ENCODE measurements around the gene BCAS3. TPM values are rescaled to one million over a fixed set of nuclear protein-coding genes. Genes with fewer than 3 reads are reported as not detected.
"Not testable (repeated sequence)": the region's sequence is repeated elsewhere in the genome, so short reads cannot be mapped to it uniquely, and the experiment has no call there.

Gene BCAS3
- total and polyA plus RNA-seq, 5 donors from 2014 or later, result 29.7 to 59.1 (median 33.9) TPM

- H3K4me1 Mint-ChIP-seq, result peaks cover 22 to 31% (median 27%) of the 10 kb centered on the region in 4 donors
- H3K27me3 ChIP-seq (ENCODE audit: control insufficient read depth, insufficient read depth, low read length), result no peaks in the 10 kb centered on the region
- peaks cover 27% of the 10 kb centered on the region for H3K36me3 Mint-ChIP-seq
- no peak for ATAC-seq (ENCODE audit: low read depth in 2 of 2)
- H3K4me3 ChIP-seq (ENCODE audit: low read depth, low read length), result no peak overlapping the region
- H3K27ac Mint-ChIP-seq, result peak overlapping the region in 2 of 3 donors; percentile 12 to 34
- peaks cover 33% of the 10 kb centered on the region for H3K36me3 ChIP-seq (ENCODE audit: control insufficient read depth, insufficient read depth, low read length)
- H3K4me1 ChIP-seq (ENCODE audit: control insufficient read depth, insufficient read depth, low read length, poor library complexity, severe bottlenecking), result peaks cover 7% of the 10 kb centered on the region
- no peaks in the 10 kb centered on the region for H3K9me3 Mint-ChIP-seq
- H3K27ac ChIP-seq (ENCODE audit: insufficient read depth, low read length, poor library complexity, severe bottlenecking), result no peak overlapping the region
- no peak for DNase-seq
- no peaks in the 10 kb centered on the region for H3K9me3 ChIP-seq (ENCODE audit: control insufficient read depth in 2 of 2, low read length in 2 of 2)
- no peaks in the 10 kb centered on the region for H3K27me3 Mint-ChIP-seq
- H3K4me3 Mint-ChIP-seq, result no peak overlapping the region
These were observed 24.1 kb upstream of the BCAS3 start for GRCh38 chr17:60653569-60653968.

GRCh38 chr17:60656499-60656898, 21.2 kb upstream of the BCAS3 start:
- H3K27ac Mint-ChIP-seq, result peak overlapping the region in 1 of 3 donors; percentile 34
- Histone ChIP-seq H3K36me3 (ENCODE audit: control insufficient read depth, insufficient read depth, low read length) (peaks cover 18% of the 10 kb centered on the region), H3K27me3 (ENCODE audit: control insufficient read depth, insufficient read depth, low read length) (no peaks in the 10 kb centered on the region), H3K4me3 (ENCODE audit: low read depth, low read length) (no peak overlapping the region), H3K4me1 (ENCODE audit: control insufficient read depth, insufficient read depth, low read length, poor library complexity, severe bottlenecking) (peaks cover 7% of the 10 kb centered on the region), H3K27ac (ENCODE audit: insufficient read depth, low read length, poor library complexity, severe bottlenecking) (no peak overlapping the region), H3K9me3 (ENCODE audit: control insufficient read depth in 2 of 2, low read length in 2 of 2) (no peaks in the 10 kb centered on the region)
- no peaks in the 10 kb centered on the region for H3K27me3 Mint-ChIP-seq
- no peak for DNase-seq
- H3K4me3 Mint-ChIP-seq, result no peak overlapping the region
- H3K9me3 Mint-ChIP-seq, result no peaks in the 10 kb centered on the region
- no peak for ATAC-seq (ENCODE audit: low read depth in 2 of 2)
- peaks cover 19 to 32% (median 26%) of the 10 kb centered on the region in 4 donors for H3K4me1 Mint-ChIP-seq
- peaks cover 20% of the 10 kb centered on the region for H3K36me3 Mint-ChIP-seq

GRCh38 chr17:60659156-60659555, 18.5 kb upstream of the BCAS3 start:
- H3K36me3 Mint-ChIP-seq, result peaks cover 20% of the 10 kb centered on the region
- no peak overlapping the region for H3K4me3 Mint-ChIP-seq
- ATAC-seq (ENCODE audit: low read depth in 2 of 2), result no peak
- no peak overlapping the region for H3K27ac ChIP-seq (ENCODE audit: insufficient read depth, low read length, poor library complexity, severe bottlenecking)
- H3K27me3 ChIP-seq (ENCODE audit: control insufficient read depth, insufficient read depth, low read length), result no peaks in the 10 kb centered on the region
- peak overlapping the region in 2 of 3 donors; percentile 32 to 41 for H3K27ac Mint-ChIP-seq
- H3K4me1 ChIP-seq (ENCODE audit: control insufficient read depth, insufficient read depth, low read length, poor library complexity, severe bottlenecking), result no peaks in the 10 kb centered on the region
- no peak overlapping the region for H3K4me3 ChIP-seq (ENCODE audit: low read depth, low read length)
- peaks cover 0 to 10% (median 6%) of the 10 kb centered on the region in 4 donors for H3K4me1 Mint-ChIP-seq
- H3K9me3 Mint-ChIP-seq, result no peaks in the 10 kb centered on the region
- H3K9me3 ChIP-seq (ENCODE audit: control insufficient read depth in 2 of 2, low read length in 2 of 2), result no peaks in the 10 kb centered on the region
- H3K36me3 ChIP-seq (ENCODE audit: control insufficient read depth, insufficient read depth, low read length), result peaks cover 25% of the 10 kb centered on the region
- H3K27me3 Mint-ChIP-seq, result no peaks in the 10 kb centered on the region
- DNase-seq, result no peak

GRCh38 chr17:60661489-60661888, 16.2 kb upstream of the BCAS3 start:
- Histone ChIP-seq H3K4me1 (ENCODE audit: control insufficient read depth, insufficient read depth, low read length, poor library complexity, severe bottlenecking) (no peaks in the 10 kb centered on the region), H3K4me3 (ENCODE audit: low read depth, low read length) (no peak overlapping the region), H3K27me3 (ENCODE audit: control insufficient read depth, insufficient read depth, low read length) (no peaks in the 10 kb centered on the region), H3K27ac (ENCODE audit: insufficient read depth, low read length, poor library complexity, severe bottlenecking) (no peak overlapping the region), H3K36me3 (ENCODE audit: control insufficient read depth, insufficient read depth, low read length) (peaks cover 33% of the 10 kb centered on the region), H3K9me3 (ENCODE audit: control insufficient read depth in 2 of 2, low read length in 2 of 2) (no peaks in the 10 kb centered on the region)
- no peaks in the 10 kb centered on the region for H3K27me3 Mint-ChIP-seq
- DNase-seq (no peak), ATAC-seq (ENCODE audit: low read depth in 2 of 2) (no peak)
- no peak overlapping the region for H3K4me3 Mint-ChIP-seq
- peaks cover 27% of the 10 kb centered on the region for H3K36me3 Mint-ChIP-seq
- H3K27ac Mint-ChIP-seq, result no peak overlapping the region
- peaks cover 0 to 9% (median 4%) of the 10 kb centered on the region in 4 donors for H3K4me1 Mint-ChIP-seq
- no peaks in the 10 kb centered on the region for H3K9me3 Mint-ChIP-seq

GRCh38 chr17:60664022-60664421, 13.6 kb upstream of the BCAS3 start:
- no peaks in the 10 kb centered on the region for H3K27me3 Mint-ChIP-seq
- no peaks in the 10 kb centered on the region for H3K9me3 Mint-ChIP-seq
- no peak overlapping the region for H3K4me3 Mint-ChIP-seq
- ATAC-seq (ENCODE audit: low read depth in 2 of 2), result no peak
- no peaks in the 10 kb centered on the region for H3K27me3 ChIP-seq (ENCODE audit: control insufficient read depth, insufficient read depth, low read length)
- H3K36me3 ChIP-seq (ENCODE audit: control insufficient read depth, insufficient read depth, low read length), result peaks cover 23% of the 10 kb centered on the region
- H3K4me1 ChIP-seq (ENCODE audit: control insufficient read depth, insufficient read depth, low read length, poor library complexity, severe bottlenecking), result no peaks in the 10 kb centered on the region
- no peak overlapping the region for H3K27ac Mint-ChIP-seq
- no peaks in the 10 kb centered on the region for H3K9me3 ChIP-seq (ENCODE audit: control insufficient read depth in 2 of 2, low read length in 2 of 2)
- no peak for DNase-seq
- H3K27ac ChIP-seq (ENCODE audit: insufficient read depth, low read length, poor library complexity, severe bottlenecking), result no peak overlapping the region
- H3K36me3 Mint-ChIP-seq, result peaks cover 22% of the 10 kb centered on the region
- H3K4me1 Mint-ChIP-seq, result peaks cover 0 to 6% (median 2%) of the 10 kb centered on the region in 4 donors
- H3K4me3 ChIP-seq (ENCODE audit: low read depth, low read length), result no peak overlapping the region

- no peak for DNase-seq
- no peaks in the 10 kb centered on the region for H3K4me1 ChIP-seq (ENCODE audit: control insufficient read depth, insufficient read depth, low read length, poor library complexity, severe bottlenecking)
- Mint-ChIP-seq H3K4me1 (peaks cover 0 to 5% (median 2%) of the 10 kb centered on the region in 4 donors), H3K27me3 (no peaks in the 10 kb centered on the region), H3K27ac (no peak overlapping the region), H3K9me3 (no peaks in the 10 kb centered on the region), H3K36me3 (peaks cover 19% of the 10 kb centered on the region), H3K4me3 (no peak overlapping the region)
- no peak for ATAC-seq (ENCODE audit: low read depth in 2 of 2)
- H3K27me3 ChIP-seq (ENCODE audit: control insufficient read depth, insufficient read depth, low read length), result no peaks in the 10 kb centered on the region
- no peak overlapping the region for H3K4me3 ChIP-seq (ENCODE audit: low read depth, low read length)
- no peak overlapping the region for H3K27ac ChIP-seq (ENCODE audit: insufficient read depth, low read length, poor library complexity, severe bottlenecking)
- no peaks in the 10 kb centered on the region for H3K9me3 ChIP-seq (ENCODE audit: control insufficient read depth in 2 of 2, low read length in 2 of 2)
- peaks cover 21% of the 10 kb centered on the region for H3K36me3 ChIP-seq (ENCODE audit: control insufficient read depth, insufficient read depth, low read length)
These were observed 12.0 kb upstream of the BCAS3 start for GRCh38 chr17:60665602-60666001.

- not testable (repeated sequence) for H3K27me3 ChIP-seq (ENCODE audit: control insufficient read depth, insufficient read depth, low read length); H3K4me1 ChIP-seq (ENCODE audit: control insufficient read depth, insufficient read depth, low read length, poor library complexity, severe bottlenecking); DNase-seq; H3K27me3 Mint-ChIP-seq; H3K9me3 Mint-ChIP-seq; ATAC-seq (ENCODE audit: low read depth in 2 of 2); H3K9me3 ChIP-seq (ENCODE audit: control insufficient read depth in 2 of 2, low read length in 2 of 2); H3K4me1 Mint-ChIP-seq; H3K27ac ChIP-seq (ENCODE audit: insufficient read depth, low read length, poor library complexity, severe bottlenecking); H3K4me3 ChIP-seq (ENCODE audit: low read depth, low read length); H3K4me3 Mint-ChIP-seq; H3K36me3 Mint-ChIP-seq
- peak overlapping the region in 1 of 3 donors; percentile 5 for H3K27ac Mint-ChIP-seq
- H3K36me3 ChIP-seq (ENCODE audit: control insufficient read depth, insufficient read depth, low read length), result peaks cover 12% of the 10 kb centered on the region
These were observed 8.9 kb upstream of the BCAS3 start for GRCh38 chr17:60668741-60669140.

GRCh38 chr17:60671482-60671881, 6.2 kb upstream of the BCAS3 start:
- H3K27ac Mint-ChIP-seq, result no peak overlapping the region
- no peak overlapping the region for H3K4me3 ChIP-seq (ENCODE audit: low read depth, low read length)
- H3K9me3 ChIP-seq (ENCODE audit: control insufficient read depth in 2 of 2, low read length in 2 of 2), result no peaks in the 10 kb centered on the region
- peak overlapping the region in 1 of 4 donors; percentile 32 for H3K4me3 Mint-ChIP-seq
- no peaks in the 10 kb centered on the region for H3K4me1 ChIP-seq (ENCODE audit: control insufficient read depth, insufficient read depth, low read length, poor library complexity, severe bottlenecking)
- no peaks in the 10 kb centered on the region for H3K36me3 Mint-ChIP-seq
- no peak for DNase-seq
- H3K27me3 Mint-ChIP-seq, result no peaks in the 10 kb centered on the region
- no peaks in the 10 kb centered on the region for H3K36me3 ChIP-seq (ENCODE audit: control insufficient read depth, insufficient read depth, low read length)
- no peaks in the 10 kb centered on the region for H3K4me1 Mint-ChIP-seq
- no peak for ATAC-seq (ENCODE audit: low read depth in 2 of 2)
- H3K9me3 Mint-ChIP-seq, result no peaks in the 10 kb centered on the region
- no peaks in the 10 kb centered on the region for H3K27me3 ChIP-seq (ENCODE audit: control insufficient read depth, insufficient read depth, low read length)
- H3K27ac ChIP-seq (ENCODE audit: insufficient read depth, low read length, poor library complexity, severe bottlenecking), result no peak overlapping the region
